ENCODE results near the gene SUGP2. TPM values are rescaled to one million over a fixed set of nuclear protein-coding genes. Genes with fewer than 3 reads are reported as not detected.

The SUGP2 gene
- total RNA-seq, 1 donor from 2014 or later = 123 TPM

DNA sequence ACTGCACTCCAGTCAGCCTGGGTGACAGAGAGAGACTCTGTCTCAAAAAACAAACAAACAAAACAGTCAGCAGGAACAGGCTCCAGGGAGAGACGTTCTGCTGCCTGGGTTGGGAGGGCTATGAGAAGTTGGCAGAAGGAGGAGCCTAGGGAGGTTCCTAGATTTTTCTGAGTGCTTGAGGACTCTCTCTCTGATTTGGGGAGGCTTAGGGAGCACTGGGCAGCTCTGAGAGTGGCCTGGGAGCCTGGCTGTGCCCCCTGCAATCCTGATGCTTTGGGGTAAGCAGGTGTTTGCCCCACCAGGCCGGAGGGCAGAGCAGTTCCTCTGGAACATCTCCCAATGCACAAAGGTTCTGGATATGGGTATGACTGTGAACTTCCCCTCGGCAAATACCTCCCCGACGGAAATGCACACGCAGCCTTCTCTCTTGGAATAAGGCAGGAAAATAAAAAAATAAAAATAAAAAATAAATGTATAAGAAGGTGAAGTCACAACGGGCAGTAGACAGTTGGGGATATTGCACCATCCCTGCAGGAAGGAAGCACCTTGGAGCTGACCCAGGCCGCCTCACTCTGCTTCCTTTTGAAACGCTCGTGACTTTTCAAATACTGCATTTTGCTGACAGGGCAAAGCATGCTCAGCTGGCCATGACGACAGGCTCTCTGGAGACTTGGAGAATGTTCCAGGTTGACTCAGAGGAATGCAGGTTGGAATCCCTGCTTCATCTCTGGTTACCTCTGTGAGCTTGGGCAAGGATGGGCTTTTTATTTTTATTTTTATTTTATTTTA, 65.8 kb downstream of the SUGP2 start:
- H3K27ac Mint-ChIP-seq = no peak overlapping the region
- no peaks in the 10 kb centered on the region for H3K36me3 Mint-ChIP-seq
- TF ChIP-seq, protein P1, sequence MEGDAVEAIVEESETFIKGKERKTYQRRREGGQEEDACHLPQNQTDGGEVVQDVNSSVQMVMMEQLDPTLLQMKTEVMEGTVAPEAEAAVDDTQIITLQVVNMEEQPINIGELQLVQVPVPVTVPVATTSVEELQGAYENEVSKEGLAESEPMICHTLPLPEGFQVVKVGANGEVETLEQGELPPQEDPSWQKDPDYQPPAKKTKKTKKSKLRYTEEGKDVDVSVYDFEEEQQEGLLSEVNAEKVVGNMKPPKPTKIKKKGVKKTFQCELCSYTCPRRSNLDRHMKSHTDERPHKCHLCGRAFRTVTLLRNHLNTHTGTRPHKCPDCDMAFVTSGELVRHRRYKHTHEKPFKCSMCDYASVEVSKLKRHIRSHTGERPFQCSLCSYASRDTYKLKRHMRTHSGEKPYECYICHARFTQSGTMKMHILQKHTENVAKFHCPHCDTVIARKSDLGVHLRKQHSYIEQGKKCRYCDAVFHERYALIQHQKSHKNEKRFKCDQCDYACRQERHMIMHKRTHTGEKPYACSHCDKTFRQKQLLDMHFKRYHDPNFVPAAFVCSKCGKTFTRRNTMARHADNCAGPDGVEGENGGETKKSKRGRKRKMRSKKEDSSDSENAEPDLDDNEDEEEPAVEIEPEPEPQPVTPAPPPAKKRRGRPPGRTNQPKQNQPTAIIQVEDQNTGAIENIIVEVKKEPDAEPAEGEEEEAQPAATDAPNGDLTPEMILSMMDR (conservative IDR thresholded peaks at IDR 0.05) = no peak
- H3K27me3 Mint-ChIP-seq = peaks cover 9% of the 10 kb centered on the region
- H3K4me1 Mint-ChIP-seq (ENCODE audit: unreplicated experiment) = no peaks in the 10 kb centered on the region
- no peak overlapping the region for H3K4me3 Mint-ChIP-seq
- H3K9me3 Mint-ChIP-seq = no peaks in the 10 kb centered on the region
- DNase-seq (ENCODE audit: extremely low spot score, unreplicated experiment) = no peak

DNA sequence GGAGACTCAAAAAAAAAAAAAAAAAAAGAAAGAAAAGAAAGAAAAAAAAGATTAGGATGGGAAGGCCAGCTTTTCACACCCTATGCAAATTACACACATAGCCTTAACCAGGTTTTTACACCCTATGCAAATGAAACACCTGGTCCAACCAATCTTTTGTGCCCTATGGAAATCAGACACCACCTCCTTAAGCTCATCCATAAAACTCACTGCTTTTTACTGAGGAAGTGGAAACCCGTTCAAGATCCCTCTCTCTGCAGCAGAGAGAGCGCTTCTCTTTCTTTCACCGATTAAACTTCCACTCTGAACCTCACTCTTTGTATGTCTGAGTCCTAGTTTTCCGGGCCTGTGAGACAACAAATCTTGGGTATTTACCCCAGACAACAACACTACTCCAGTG, 67.0 kb downstream of the SUGP2 start:
- Mint-ChIP-seq H3K4me3 (no peak overlapping the region), H3K9me3 (no peaks in the 10 kb centered on the region), H3K27ac (no peak overlapping the region), H3K4me1 (ENCODE audit: unreplicated experiment) (no peaks in the 10 kb centered on the region), H3K36me3 (no peaks in the 10 kb centered on the region), H3K27me3 (peaks cover 21% of the 10 kb centered on the region)
- no peak for DNase-seq (ENCODE audit: extremely low spot score, unreplicated experiment)
- TF ChIP-seq, protein P1 (conservative IDR thresholded peaks at IDR 0.05) = no peak

DNA sequence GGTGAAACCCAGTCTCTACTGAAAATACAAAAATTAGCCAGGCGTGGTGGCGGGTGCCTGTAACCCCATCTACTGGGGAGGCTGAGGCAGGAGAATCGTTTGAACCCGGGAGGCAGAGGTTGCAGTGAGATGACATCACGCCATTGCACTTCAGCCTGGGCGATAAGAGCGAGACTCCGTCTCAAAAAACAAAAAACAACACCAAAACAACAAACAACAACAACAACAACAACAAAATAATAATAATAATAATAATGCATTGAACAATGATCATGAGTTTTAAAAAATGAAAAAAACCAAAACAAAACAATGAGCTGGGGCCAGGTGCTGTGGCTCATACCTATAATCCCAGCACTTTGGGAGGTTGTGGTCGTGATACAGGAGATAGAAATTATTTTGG, 69.2 kb downstream of the SUGP2 start:
- Mint-ChIP-seq H3K27me3 (peaks cover 21% of the 10 kb centered on the region), H3K36me3 (no peaks in the 10 kb centered on the region), H3K27ac (no peak overlapping the region), H3K9me3 (no peaks in the 10 kb centered on the region), H3K4me1 (ENCODE audit: unreplicated experiment) (no peaks in the 10 kb centered on the region), H3K4me3 (no peak overlapping the region)
- no peak for DNase-seq (ENCODE audit: extremely low spot score, unreplicated experiment)
- TF ChIP-seq, protein P1 (conservative IDR thresholded peaks at IDR 0.05) = no peak

DNA sequence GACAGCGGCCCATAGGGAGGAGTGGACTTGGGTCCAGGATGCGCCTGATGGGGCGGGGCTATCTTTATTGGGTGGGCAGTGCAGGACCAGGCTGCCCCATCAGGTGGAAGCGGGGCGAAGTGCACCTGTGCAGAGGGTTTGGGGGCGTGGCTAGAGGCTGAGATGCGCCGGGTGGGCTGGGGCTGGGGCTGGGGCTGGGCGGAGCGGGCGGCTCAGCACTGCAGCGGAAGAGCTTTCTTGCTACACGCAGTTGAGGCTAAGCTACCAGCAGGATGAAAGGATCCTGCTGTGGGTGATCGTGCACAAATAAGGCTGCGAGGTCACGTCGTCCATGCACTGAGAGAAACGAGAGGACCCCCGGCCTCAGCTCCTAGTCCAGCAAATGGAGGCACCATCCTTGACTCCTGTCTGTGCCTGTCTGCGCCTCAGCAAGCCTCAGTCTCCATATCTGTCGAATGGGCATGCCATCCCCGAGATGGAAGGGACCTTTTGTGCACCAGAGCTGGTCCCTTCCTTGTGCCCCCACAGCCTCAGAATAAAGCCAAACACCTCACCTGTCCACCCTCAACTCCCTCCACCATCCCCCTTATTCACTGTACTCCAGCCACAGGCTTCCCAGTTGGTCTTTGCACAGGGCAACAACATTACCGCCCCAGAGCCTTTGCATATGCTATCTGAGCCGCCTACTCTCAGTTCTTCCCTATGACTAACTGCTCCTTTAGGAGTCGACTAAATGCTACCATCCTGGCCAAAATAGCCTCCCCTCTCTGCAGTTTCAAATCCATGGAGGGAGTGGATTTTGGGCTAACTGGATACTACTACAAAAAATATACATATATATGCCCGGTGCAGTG, 71.3 kb downstream of the SUGP2 start:
- Mint-ChIP-seq H3K4me1 (ENCODE audit: unreplicated experiment) (no peaks in the 10 kb centered on the region), H3K9me3 (no peaks in the 10 kb centered on the region), H3K27ac (no peak overlapping the region), H3K36me3 (no peaks in the 10 kb centered on the region), H3K4me3 (peak overlapping the region; percentile 28), H3K27me3 (peaks cover 24% of the 10 kb centered on the region)
- DNase-seq (ENCODE audit: extremely low spot score, unreplicated experiment) = no peak
- TF ChIP-seq, protein P1 (conservative IDR thresholded peaks at IDR 0.05) = no peak

DNA sequence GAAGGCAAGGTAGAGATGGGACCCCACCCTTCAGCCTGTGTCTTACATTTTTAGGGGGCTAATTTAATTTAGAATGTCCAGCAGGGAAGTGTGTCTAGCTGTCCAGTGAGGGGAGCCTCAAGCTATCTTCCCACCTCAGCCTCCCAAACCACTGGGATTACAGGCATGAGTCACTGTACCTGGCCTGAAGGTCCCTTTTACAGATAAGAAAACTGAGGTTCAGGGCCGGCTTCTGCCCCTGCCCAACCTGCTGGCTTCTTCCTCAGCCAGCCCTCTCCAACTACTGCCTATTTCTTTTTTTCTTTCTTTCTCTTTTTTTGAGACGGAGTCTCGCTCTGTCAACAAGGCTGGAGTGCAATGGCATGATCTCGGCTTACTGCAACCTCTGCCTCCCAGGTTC, 72.9 kb downstream of the SUGP2 start:
- no peak overlapping the region for H3K27ac Mint-ChIP-seq
- H3K4me3 Mint-ChIP-seq = no peak overlapping the region
- peaks cover 24% of the 10 kb centered on the region for H3K27me3 Mint-ChIP-seq
- no peaks in the 10 kb centered on the region for H3K4me1 Mint-ChIP-seq (ENCODE audit: unreplicated experiment)
- no peaks in the 10 kb centered on the region for H3K36me3 Mint-ChIP-seq
- DNase-seq (ENCODE audit: extremely low spot score, unreplicated experiment) = no peak
- no peaks in the 10 kb centered on the region for H3K9me3 Mint-ChIP-seq
- TF ChIP-seq, protein P1 (conservative IDR thresholded peaks at IDR 0.05) = no peak

Data from type B pancreatic cell (in vitro differentiated cells).